HT1080 (cell line): ENCODE results near the gene MYO3A. TPM values are rescaled to one million over a fixed set of nuclear protein-coding genes. Genes with fewer than 3 reads are reported as not detected.

Source experiments
- DNase-seq: peaks from one replicate; pipeline ENCODE4 v3.0.0-alpha.2; 2015; ENCODE audit warnings: low read depth
- total RNA-seq: library from RNA; depleted of rRNA; stranded (reverse); fragments of >200 nt; shearing (Covaris generic); gene quantifications from 2 replicates; pipeline ENCODE4 v1.2.3, GENCODE V29; 2014

Gene MYO3A
- total RNA-seq, 1 experiment from 2014 or later = not detected

- no peak for DNase-seq
Observed at GRCh38 chr10:26254616-26255015, 320.6 kb downstream of the MYO3A start.

GRCh38 chr10:26259341-26259740 is 325.3 kb downstream of the MYO3A start:
- DNase-seq = no peak
